ENCODE measurements around the gene ITPRID2. TPM values are rescaled to one million over a fixed set of nuclear protein-coding genes. Genes with fewer than 3 reads are reported as not detected.

ITPRID2 gene
- total and polyA plus RNA-seq, 7 donors = 70.9 to 135 (median 87.4) TPM

GRCh38 chr2:181895818-181896217 lies 4.3 kb downstream of the ITPRID2 start:
- no peaks in the 10 kb centered on the region for H3K9me3 ChIP-seq
- peaks cover 0 to 47% (median 31%) of the 10 kb centered on the region in 4 donors for H3K4me1 ChIP-seq
- DNase-seq = no peak
- no peak overlapping the region for H3K27ac ChIP-seq
- no peak for TF ChIP-seq POLR2AphosphoS5 (IDR thresholded peaks at IDR 0.05)
- no peak for TF ChIP-seq CTCF (IDR thresholded peaks at IDR 0.05)
- TF ChIP-seq EP300 (IDR thresholded peaks at IDR 0.05) = no peak
- no peak for TF ChIP-seq POLR2A (IDR thresholded peaks at IDR 0.05)
- peak overlapping the region in 1 of 4 donors; percentile 3 for H3K4me3 ChIP-seq
- WGBS, 2 donors = 12 to 59% methylated on average over 1 of the region's 1 CpG
- peaks cover 0 to 26% (median 16%) of the 10 kb centered on the region in 4 donors for H3K36me3 ChIP-seq
- no peaks in the 10 kb centered on the region for H3K27me3 ChIP-seq
- intact Hi-C loops (cut with DNase I) = loop anchor here (10.0 kb wide), 2 partner anchors 179 to 911 kb away; partner anchors contain the start of gene UBE2E3

DNA sequence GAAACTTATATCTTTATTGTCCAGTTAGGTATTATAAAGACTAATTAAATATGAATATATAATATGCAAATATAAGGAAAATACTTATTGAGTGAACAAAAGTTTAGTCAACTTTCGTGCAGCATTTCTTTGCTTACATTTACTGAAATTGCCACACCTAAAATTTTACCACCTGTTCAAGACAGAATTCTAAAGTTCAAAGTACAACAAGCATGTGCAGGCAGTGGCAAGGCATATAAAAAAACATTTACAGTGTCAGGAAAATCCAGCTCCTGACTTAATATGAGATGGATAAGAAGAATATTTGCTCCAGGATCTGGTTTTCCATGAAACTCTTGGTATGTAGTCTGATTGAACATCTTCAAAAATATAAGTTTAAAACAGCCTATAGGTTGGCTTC lies 4.8 kb downstream of the ITPRID2 start:
- intact Hi-C loops (cut with DNase I) = loop anchor here (10.0 kb wide), 2 partner anchors 179 to 911 kb away; partner anchors contain the start of gene UBE2E3
- no peak for DNase-seq
- TF ChIP-seq POLR2A (IDR thresholded peaks at IDR 0.05) (no peak), CTCF (IDR thresholded peaks at IDR 0.05) (no peak)
- Histone ChIP-seq H3K36me3 (peaks cover 0 to 31% (median 18%) of the 10 kb centered on the region in 4 donors), H3K27me3 (no peaks in the 10 kb centered on the region), H3K9me3 (no peaks in the 10 kb centered on the region), H3K27ac (no peak overlapping the region), H3K4me1 (peaks cover 0 to 45% (median 28%) of the 10 kb centered on the region in 4 donors), H3K4me3 (peak overlapping the region in 1 of 4 donors; percentile 3)
- 11 to 65% methylated on average over 1 of the region's 1 CpG for WGBS, 2 donors

GRCh38 chr2:181900007-181900651 lies 8.6 kb downstream of the ITPRID2 start:
- no peaks in the 10 kb centered on the region for H3K27me3 ChIP-seq
- peaks cover 0 to 52% (median 26%) of the 10 kb centered on the region in 4 donors for H3K36me3 ChIP-seq
- no peaks in the 10 kb centered on the region for H3K9me3 ChIP-seq
- no peak overlapping the region for H3K4me3 ChIP-seq
- 13 to 35% methylated on average over 3 of the region's 3 CpGs for WGBS, 2 donors
- intact Hi-C loops (cut with DNase I) = no loop called here
- H3K4me1 ChIP-seq = peaks cover 0 to 43% (median 24%) of the 10 kb centered on the region in 4 donors
- no peak overlapping the region for H3K27ac ChIP-seq
- TF ChIP-seq POLR2AphosphoS5 (IDR thresholded peaks at IDR 0.05) = no peak
- TF ChIP-seq CTCF (IDR thresholded peaks at IDR 0.05) = no peak
- no peak for TF ChIP-seq EP300 (IDR thresholded peaks at IDR 0.05)
- TF ChIP-seq POLR2A (IDR thresholded peaks at IDR 0.05) = no peak
- DNase-seq = no peak

- TF ChIP-seq EP300 (IDR thresholded peaks at IDR 0.05) = no peak
- TF ChIP-seq POLR2AphosphoS5 (IDR thresholded peaks at IDR 0.05) = no peak
- no peak for TF ChIP-seq CTCF (IDR thresholded peaks at IDR 0.05)
- TF ChIP-seq POLR2A (IDR thresholded peaks at IDR 0.05) = no peak
- Histone ChIP-seq H3K27ac (no peak overlapping the region), H3K36me3 (peaks cover 0 to 52% (median 26%) of the 10 kb centered on the region in 4 donors), H3K4me1 (peaks cover 0 to 33% (median 10%) of the 10 kb centered on the region in 4 donors), H3K27me3 (no peaks in the 10 kb centered on the region), H3K9me3 (no peaks in the 10 kb centered on the region), H3K4me3 (no peak overlapping the region)
- DNase-seq = no peak
- 75 to 94% methylated on average over 3 of the region's 3 CpGs for WGBS, 2 donors
- intact Hi-C loops (cut with DNase I) = no loop called here
Observed at GRCh38 chr2:181902625-181903024, 11.1 kb downstream of the ITPRID2 start.
